Measurements from ENCODE around the gene GPX4.
"Not testable (repeated sequence)": the region's sequence is repeated elsewhere in the genome, so short reads cannot be mapped to it uniquely, and the experiment has no call there.

GPX4 gene

GRCh38 chr19:1105008-1105872 lies 1.4 kb downstream of the GPX4 start:
- DNase-seq: no peak

GRCh38 chr19:1105873-1106840 lies 2.4 kb downstream of the GPX4 start:
- no peak for DNase-seq

DNA sequence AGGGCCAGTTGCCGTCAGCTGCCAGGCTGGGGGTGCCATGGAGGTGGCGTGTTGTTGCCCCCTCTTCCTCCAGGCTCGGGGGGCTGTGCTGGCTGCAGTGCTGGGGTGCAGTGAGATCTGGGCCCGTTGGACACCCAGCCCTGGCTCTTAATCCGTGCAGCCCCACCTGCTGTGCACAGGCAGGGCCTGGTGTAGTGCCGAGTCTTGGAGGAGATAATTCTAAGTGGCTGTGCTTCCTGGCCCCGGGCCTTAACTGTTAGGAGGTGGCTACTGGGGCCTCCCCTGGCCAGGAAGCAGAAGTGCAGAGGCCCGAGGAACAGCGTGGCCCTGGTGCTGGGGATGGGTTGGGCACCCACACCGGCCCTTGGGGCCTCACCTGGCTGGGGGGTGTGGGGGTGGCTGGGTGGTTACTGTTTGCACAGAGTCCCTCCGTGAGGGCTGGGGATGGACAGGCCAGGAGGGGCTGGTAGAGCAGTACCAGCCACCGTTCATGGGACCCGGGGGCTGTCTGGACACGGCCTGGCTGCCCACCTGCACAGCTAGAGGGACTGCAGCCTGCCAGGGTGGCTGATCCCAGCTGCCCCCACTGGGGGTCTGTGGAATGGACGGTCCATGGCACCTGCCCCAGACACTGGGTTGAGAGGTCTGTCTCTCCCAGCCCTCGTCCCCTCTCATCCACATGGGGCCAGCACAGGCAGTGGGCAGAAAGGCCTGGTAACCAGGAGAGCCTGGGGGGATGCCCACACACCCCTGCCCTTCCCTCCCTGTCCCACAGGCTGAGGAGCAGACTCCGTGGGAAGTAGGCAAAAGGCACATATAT lies 3.3 kb downstream of the GPX4 start:
- DNase-seq: no peak

- DNase-seq: no peak
Observed at GRCh38 chr19:1107661-1108261, 4.0 kb downstream of the GPX4 start.

- no peak for DNase-seq
Observed at GRCh38 chr19:1108291-1109031, 4.7 kb downstream of the GPX4 start.

GRCh38 chr19:1109032-1109551 lies 5.3 kb downstream of the GPX4 start:
- DNase-seq: no peak

DNA sequence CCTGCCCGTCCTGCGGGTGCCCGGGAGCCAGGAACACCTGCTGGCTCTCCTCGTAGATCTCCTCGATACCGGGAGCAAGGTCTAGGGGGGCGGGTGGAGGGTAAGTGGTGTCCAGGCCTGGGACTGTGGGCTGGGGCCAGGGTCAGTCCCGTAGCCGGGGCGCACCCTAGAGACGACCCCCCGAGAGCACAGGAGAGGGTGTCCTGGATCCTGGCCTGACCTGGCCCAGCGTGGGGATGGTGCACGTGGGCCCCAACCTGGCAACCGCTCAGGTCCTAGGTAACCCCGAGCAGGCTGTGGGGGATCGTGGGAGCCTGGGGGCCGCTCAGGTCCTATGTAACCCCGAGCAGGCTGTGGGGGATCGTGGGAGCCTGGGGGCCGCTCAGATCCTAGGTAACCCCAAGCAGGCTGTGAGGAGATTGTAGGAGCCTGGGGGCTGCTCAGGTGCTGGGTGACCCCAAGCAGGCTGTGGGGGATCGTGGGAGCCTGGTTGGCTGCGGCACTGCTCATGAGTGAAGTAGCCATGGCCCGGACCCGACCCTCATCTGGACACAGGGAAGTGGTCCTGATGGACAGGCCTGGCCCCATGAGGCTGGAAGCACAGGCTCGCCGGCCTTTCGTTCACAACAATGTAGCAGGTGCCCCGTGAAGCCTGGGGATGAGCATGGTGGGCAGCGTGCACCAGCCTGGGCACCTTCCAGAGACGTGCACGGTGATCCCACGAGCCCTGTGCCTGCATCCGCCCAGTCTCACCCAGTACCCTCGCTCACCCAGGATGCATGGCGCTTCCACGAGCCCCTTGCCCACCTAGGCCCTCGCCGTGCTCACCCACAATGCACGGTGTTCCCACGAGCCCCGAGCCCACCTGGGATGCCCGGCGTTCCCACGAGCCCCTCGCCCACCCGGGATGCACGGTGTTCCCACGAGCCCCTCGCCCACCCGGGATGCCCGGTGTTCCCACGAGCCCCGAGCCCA lies 6.2 kb downstream of the GPX4 start:
- no peak for DNase-seq

- DNase-seq: peak; percentile 71
Observed at GRCh38 chr19:1110809-1111640, 7.2 kb downstream of the GPX4 start.

- DNase-seq: no peak
Observed at GRCh38 chr19:1111641-1112267, 8.0 kb downstream of the GPX4 start.

- DNase-seq: peak; percentile 73
Observed at GRCh38 chr19:1112268-1113029, 8.7 kb downstream of the GPX4 start.

DNA sequence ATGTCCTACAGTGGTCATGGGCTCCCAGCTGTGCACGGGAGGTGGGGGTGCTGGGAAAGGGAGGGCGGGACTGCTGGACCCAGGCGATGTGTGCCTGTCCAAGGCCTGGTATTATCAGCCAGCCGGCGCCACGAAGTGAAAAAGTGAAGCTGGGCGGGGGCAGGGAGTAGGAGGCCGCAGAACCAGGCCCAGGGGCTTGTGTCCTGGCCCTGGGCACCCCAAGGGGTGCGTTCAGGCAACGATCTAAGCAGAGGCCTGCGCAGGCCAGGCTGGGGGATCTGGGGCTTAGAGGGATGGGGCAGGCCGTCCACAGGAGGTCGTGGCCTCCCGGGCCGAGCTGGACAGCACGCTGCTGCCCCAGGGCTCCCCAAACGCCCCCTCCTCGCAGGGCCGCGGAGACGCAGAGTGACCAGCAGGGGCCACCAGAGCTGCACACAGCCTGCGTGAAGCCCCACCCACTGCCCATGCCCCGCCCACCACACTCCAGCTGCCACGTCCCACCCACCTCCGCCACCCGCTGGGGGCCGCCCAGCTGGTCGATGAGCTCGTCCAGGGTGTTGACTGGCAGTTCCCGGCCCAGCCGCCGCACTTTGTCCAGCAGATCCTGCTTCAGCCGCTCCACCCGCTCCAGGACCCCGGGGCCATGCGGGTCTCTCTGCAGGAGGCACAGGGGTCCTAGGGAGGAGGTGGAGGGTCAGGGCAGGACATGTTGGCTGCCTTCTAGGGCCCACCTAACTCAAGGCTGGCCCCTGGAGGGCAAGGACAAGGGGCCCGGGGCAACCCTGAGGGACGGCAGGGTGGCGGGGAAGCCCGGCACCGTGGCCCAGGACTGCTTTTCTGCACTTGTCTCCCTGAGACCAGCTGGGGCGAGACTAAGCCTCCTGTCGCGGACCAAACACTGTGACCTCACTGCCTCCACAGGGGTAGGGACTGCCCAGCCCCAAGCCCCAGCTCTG lies 9.5 kb downstream of the GPX4 start:
- DNase-seq: peak; percentile 96

GRCh38 chr19:1113986-1114483 lies 10.2 kb downstream of the GPX4 start:
- no peak for DNase-seq

- not testable (repeated sequence) for DNase-seq
Observed at GRCh38 chr19:1114728-1115127, 10.9 kb downstream of the GPX4 start.

GRCh38 chr19:1115646-1116420 lies 12.0 kb downstream of the GPX4 start:
- DNase-seq: no peak

Measured in right hindlimb (tissue), 1 donor.